Fibroblast of skin of right biceps (primary cell): ENCODE data around the gene FOXP3.
"Not testable (repeated sequence)": the region's sequence is repeated elsewhere in the genome, so short reads cannot be mapped to it uniquely, and the experiment has no call there.

Source experiments
- DNase-seq: peaks from one replicate; pipeline ENCODE4 v3.0.0-alpha.2; 2013

Gene FOXP3, protein sequence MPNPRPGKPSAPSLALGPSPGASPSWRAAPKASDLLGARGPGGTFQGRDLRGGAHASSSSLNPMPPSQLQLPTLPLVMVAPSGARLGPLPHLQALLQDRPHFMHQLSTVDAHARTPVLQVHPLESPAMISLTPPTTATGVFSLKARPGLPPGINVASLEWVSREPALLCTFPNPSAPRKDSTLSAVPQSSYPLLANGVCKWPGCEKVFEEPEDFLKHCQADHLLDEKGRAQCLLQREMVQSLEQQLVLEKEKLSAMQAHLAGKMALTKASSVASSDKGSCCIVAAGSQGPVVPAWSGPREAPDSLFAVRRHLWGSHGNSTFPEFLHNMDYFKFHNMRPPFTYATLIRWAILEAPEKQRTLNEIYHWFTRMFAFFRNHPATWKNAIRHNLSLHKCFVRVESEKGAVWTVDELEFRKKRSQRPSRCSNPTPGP

GRCh38 chrX:49264460-49264859 lies at the start of gene FOXP3:
Gene FOXP3, minus strand, starts transcription at chrX:49264710. Its CDS starts 6,205 bp downstream, at chrX:49258505.
- DNase-seq = no peak

GRCh38 chrX:49312176-49312575 lies 47.7 kb upstream of the FOXP3 start:
- DNase-seq = no peak

DNA sequence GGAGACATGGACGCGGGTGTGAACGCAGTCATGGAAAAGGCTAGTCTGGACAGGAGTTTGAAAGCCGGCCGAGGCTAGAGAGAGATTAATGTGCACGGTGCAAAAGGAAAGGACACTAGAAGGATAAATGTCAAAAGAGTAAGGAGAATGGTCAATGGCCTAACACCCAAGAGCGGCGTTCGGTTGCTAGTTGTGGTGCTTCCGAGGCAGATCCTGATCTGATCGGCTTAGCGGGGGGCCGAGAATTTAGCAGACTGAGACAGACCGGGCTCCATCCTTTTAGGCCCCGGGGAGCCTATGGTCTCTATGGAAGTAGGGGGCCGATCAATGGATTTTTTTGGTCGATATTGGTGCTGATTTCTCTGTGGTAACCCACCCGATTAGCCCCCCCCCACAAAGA lies 45.9 kb upstream of the FOXP3 start:
- no peak for DNase-seq

DNA sequence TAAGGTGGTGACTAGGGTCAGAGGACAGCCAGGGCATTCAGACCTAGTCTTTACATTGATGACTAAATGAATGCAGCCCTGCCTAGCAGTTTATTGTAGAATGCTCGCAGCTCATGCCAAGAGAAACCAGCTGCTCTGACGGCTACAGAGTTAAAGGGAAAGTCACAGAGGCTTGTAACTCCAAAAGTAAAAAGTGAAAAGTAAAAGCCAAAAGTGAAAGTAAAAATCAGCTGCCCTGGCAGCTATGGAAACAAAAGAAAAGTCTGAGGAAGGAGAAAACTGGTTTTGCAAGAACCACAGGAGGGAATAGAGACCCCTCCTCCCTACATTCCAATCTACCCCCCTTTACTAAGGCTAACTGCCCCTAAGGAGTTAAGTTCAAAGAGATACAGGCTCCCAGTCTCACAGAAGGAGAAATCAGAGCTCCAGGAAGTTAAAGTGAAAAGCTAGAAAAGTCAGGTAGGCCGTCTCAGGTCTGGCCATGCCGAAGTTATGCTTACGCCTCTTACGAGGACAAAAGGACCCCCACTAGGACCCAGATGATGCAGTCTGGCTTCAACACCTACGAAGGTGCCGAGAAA lies 45.0 kb upstream of the FOXP3 start:
- peak; percentile 8 for DNase-seq

GRCh38 chrX:49308604-49309269 lies 44.2 kb upstream of the FOXP3 start:
- DNase-seq = peak; percentile 2

- not testable (repeated sequence) for DNase-seq
These were observed 43.3 kb upstream of the FOXP3 start for GRCh38 chrX:49307775-49308174.

GRCh38 chrX:49303346-49303745 lies 38.8 kb upstream of the FOXP3 start, which contains the start of gene GAGE10:
Gene GAGE10, plus strand, starts transcription at chrX:49303646. Its CDS starts 1,214 bp downstream, at chrX:49304860.
- DNase-seq = no peak

DNA sequence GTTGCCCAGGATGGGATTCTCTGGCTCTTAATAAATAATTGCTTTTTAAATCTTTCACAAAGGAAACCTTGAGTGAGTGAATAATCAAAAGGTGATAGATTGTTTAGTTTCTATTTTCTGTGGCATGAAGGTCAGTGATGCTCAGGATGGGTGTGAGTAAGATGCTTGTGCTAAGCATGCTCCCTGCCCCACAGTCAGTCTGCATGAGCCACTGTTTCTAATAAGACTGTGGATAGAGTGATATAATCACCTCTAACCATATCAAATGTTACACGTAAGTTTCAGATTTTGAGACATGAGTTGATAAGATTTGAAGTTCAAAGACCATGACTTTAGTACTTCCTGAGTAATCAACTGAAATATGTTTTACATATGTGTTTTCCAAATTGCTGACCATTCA lies 36.2 kb upstream of the FOXP3 start:
- no peak for DNase-seq

- DNase-seq = not testable (repeated sequence)
These were observed 34.8 kb upstream of the FOXP3 start for GRCh38 chrX:49299293-49299692.

DNA sequence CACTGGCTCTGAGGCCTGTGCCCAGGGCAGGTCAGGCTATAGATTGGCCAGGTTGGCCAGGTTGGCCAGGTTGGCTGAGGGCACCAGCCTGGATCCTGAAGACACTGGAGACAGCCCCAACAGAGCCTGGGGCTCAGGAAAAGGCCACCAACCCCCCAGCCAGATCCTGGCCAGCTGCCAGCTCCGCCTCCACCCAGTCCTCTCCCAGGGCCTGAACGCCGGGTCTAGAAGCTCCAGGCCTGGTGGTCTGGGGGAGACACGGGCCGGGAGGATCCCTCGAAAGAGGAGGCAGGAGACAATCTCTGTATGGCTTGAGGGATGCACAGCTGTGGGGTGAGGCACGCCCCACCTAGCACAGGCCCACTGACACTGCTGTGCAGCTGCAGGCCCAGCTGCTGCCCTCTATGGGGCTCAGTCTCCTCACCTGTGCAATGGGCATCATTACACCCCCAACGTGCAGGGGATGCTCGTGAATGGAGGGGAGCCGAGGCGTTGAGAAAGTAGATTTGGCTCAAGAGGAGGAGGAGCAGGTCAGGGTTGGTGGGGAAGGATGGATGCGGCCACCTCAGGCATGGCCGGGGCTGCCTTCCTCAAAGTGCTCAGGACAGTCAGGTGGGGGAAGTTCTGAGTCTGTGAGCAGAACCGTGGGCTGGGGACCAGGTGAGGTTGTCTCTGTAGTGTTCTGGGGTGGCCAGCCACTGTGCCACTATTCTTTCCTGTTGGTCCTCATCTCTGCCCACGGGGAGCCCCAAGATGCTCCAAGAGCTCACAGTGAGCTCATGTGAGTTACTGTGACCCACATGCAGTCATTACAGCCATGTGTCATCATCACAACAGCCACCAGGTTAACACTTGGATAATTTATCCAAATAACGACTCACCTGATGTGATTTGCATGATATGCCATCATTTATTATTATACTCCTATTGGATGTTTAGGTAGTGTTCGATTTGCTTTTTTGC lies 28.2 kb upstream of the FOXP3 start:
- DNase-seq = no peak

- peak; percentile 38 for DNase-seq
These were observed 27.3 kb upstream of the FOXP3 start for GRCh38 chrX:49291615-49292337.

DNA sequence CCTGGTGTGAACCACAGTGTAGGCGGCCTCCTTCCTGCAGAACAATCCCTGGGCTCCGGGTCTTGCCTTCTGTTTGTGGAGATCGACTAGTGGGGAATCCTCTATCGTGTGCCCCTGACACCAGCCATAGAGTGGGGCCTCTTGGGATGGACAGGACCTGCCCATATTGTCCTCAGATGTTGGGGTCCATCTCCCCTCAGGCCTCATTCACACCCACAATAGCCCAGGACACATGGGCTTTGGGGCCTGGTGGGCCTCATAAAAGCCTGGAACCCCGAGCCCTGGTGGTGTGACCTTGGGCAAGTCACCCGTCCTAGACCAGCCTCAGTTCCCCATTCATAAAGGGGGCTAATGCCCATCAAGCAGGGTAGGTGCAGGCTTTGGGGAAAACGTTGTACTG lies 25.7 kb upstream of the FOXP3 start:
- DNase-seq = no peak

DNA sequence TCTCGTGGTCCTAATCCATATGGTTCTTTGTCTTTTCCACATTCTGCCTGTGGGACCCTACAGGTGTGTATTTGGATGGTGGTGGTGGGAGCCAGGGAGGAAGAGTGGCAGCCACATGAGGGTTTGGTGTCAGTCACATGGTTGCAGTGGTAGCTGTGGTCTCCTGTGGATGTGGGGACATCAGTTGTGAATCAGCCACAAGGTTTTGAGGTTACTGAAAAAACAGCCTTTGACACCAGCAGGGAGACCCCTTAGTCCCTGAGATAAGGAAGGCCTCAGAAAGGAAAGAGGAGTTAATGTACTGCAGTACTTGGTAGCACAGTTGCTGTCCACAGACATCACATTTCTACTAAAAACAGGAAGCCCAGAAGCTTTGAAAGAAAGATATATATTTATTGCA lies 23.2 kb upstream of the FOXP3 start:
- DNase-seq = no peak

DNA sequence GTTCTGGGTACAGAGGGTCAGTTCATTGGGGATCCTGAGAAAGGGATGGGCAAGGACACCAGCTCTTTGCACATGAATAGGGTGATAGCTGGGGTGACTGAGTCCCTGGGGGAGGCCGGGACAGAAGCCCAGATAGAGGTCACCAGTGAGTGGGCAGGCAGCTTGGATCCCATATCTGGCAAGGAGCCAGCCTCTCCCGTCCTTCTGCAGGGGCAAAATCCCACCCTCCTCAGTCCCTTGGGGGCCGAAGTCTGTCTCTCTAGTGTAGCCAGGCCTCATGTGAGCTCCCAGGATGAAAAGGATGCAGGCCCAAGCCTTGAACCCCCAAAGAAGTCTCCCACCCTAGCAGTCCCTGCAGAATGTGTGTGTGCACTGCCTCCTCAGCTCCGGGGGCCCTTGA lies 22.1 kb upstream of the FOXP3 start:
- DNase-seq = no peak

- DNase-seq = no peak
These were observed 21.6 kb upstream of the FOXP3 start for GRCh38 chrX:49286136-49286535.

DNA sequence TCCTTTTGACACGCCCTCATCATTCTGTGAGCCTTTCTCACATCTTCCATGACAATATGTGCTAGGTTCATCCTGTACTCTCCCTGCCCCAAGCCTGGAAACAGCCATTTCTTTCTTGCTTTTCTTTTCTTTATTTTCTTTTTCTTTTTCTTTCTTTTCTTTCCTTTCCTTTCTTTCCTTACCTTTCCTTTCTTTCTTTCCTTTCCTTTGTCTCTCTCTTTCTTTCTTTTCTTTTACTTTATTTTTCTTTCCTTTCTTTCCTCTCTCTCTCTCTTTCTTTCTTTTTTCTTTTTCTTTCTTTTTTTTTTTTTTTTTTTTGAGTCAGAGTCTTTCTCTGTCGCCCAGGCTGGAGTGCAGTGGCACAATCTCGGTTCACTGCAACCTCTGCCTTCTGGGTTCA lies 19.7 kb upstream of the FOXP3 start:
- no peak for DNase-seq

GRCh38 chrX:49282647-49283011 lies 18.1 kb upstream of the FOXP3 start:
- peak; percentile 29 for DNase-seq

GRCh38 chrX:49278081-49278480 lies 13.6 kb upstream of the FOXP3 start:
- no peak for DNase-seq

GRCh38 chrX:49277535-49277830 lies 13.0 kb upstream of the FOXP3 start:
- DNase-seq = no peak

DNA sequence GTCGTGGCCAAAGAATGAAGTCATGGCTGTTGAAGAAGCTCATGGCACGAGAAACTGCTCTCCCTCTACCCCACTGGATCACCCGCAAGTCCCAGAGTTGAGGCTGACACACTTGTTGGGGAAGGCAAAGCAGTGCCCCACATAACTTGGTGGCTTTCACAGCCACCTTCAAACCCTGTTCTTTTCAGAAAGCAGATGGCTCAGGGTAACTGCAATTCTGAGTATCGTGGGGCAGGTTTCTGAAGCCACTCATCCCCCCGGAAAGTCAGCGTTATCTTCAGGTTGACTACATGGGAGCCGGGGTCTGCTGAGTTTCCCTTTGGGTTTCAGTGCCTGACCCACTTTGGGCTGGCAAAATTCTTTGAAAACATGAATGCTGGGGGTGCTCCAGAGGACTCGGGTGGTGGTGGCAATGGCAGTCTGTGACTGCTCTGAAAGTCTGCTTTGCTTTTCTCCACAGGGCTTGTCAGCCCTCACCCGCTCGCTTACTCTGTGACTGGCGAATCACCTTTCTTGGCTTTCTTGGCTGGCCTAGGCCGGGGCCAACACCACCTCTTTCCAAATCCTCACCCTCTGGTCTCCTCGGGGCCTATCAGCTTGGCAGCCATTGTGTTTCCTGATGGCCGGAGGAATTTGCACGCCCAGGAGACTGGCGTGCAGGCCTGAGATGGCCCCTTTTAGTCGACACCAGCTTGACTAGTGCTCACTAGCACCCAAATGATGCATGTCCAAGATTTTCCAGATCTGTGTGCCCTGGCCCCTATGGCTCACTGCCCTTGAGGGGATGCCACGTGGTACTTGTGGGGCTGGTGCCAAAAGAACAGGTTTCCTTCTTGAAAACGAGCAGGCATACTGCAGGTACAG lies 12.4 kb upstream of the FOXP3 start:
- no peak for DNase-seq

GRCh38 chrX:49276207-49276606 lies 11.7 kb upstream of the FOXP3 start:
- no peak for DNase-seq
